Neuron (in vitro differentiated cells): ENCODE data around the gene JAKMIP2.

Experiments used
- H2AFZ ChIP-seq: one replicate; pipeline ENCODE4 v1.6.1; 2013; ENCODE audit warnings: low read depth, mild to moderate bottlenecking, inconsistent platforms, low read length, moderate library complexity
- H3K27me3 ChIP-seq: one replicate; pipeline ENCODE4 v1.6.1; 2013; ENCODE audit warnings: low read length; ENCODE audit not compliant: insufficient read depth
- H3K36me3 ChIP-seq: one replicate; pipeline ENCODE4 v1.6.1; 2013; ENCODE audit warnings: low read length; ENCODE audit not compliant: insufficient read depth
- H3K4me1 ChIP-seq: one replicate; pipeline ENCODE4 v1.6.1; 2013; ENCODE audit warnings: low read length; ENCODE audit not compliant: insufficient read depth
- H3K4me3 ChIP-seq: 2 replicates; pipeline ENCODE4 v1.5.1; 2013; ENCODE audit warnings: mild to moderate bottlenecking, low read length, moderate library complexity
- H3K9me3 ChIP-seq: one replicate; pipeline ENCODE4 v1.6.1; 2013; ENCODE audit warnings: low read length

The JAKMIP2 gene

DNA sequence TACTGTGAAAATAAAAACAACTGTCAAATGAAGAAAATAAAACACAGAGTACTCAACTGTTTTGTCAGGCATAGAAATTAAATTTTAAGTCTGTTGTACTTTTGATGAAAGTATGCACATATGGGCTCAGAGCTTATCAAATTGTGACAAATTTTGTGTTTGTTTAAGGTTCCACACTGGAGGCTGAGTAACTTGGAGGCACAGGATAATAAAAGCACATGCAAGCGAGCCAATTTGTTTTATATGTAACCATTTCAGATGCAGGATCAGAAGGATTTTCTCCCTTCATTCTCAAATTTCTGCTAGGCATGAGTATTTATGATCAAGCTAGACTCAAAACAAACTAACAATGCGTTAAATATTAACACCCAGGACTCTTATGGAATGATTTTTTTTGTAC is 87.8 kb downstream of the JAKMIP2 start:
- no peak overlapping the region for H3K4me3 ChIP-seq
- H3K27me3 ChIP-seq, result no peaks in the 10 kb centered on the region
- H3K9me3 ChIP-seq, result peaks cover 14% of the 10 kb centered on the region
- H3K4me1 ChIP-seq, result no peaks in the 10 kb centered on the region
- H3K36me3 ChIP-seq, result peaks cover 13% of the 10 kb centered on the region
- H2AFZ ChIP-seq, result no peak overlapping the region

- H2AFZ ChIP-seq, result no peak overlapping the region
- H3K36me3 ChIP-seq, result peaks cover 13% of the 10 kb centered on the region
- H3K4me1 ChIP-seq, result no peaks in the 10 kb centered on the region
- no peak overlapping the region for H3K4me3 ChIP-seq
- peaks cover 11% of the 10 kb centered on the region for H3K9me3 ChIP-seq
- H3K27me3 ChIP-seq, result no peaks in the 10 kb centered on the region
Measured at GRCh38 chr5:147693233-147693632, 89.3 kb downstream of the JAKMIP2 start.

- no peaks in the 10 kb centered on the region for H3K27me3 ChIP-seq
- no peak overlapping the region for H2AFZ ChIP-seq
- peaks cover 13% of the 10 kb centered on the region for H3K36me3 ChIP-seq
- no peaks in the 10 kb centered on the region for H3K9me3 ChIP-seq
- H3K4me3 ChIP-seq, result no peak overlapping the region
- H3K4me1 ChIP-seq, result peaks cover 5% of the 10 kb centered on the region
Measured at GRCh38 chr5:147691130-147691529, 91.4 kb downstream of the JAKMIP2 start.

GRCh38 chr5:147690595-147690994 is 91.9 kb downstream of the JAKMIP2 start:
- Histone ChIP-seq H3K36me3 (peaks cover 13% of the 10 kb centered on the region), H2AFZ (no peak overlapping the region), H3K4me1 (peaks cover 9% of the 10 kb centered on the region), H3K27me3 (no peaks in the 10 kb centered on the region), H3K4me3 (no peak overlapping the region), H3K9me3 (no peaks in the 10 kb centered on the region)

GRCh38 chr5:147689426-147689825 is 93.1 kb downstream of the JAKMIP2 start:
- peaks cover 11% of the 10 kb centered on the region for H3K36me3 ChIP-seq
- no peak overlapping the region for H3K4me3 ChIP-seq
- no peaks in the 10 kb centered on the region for H3K9me3 ChIP-seq

DNA sequence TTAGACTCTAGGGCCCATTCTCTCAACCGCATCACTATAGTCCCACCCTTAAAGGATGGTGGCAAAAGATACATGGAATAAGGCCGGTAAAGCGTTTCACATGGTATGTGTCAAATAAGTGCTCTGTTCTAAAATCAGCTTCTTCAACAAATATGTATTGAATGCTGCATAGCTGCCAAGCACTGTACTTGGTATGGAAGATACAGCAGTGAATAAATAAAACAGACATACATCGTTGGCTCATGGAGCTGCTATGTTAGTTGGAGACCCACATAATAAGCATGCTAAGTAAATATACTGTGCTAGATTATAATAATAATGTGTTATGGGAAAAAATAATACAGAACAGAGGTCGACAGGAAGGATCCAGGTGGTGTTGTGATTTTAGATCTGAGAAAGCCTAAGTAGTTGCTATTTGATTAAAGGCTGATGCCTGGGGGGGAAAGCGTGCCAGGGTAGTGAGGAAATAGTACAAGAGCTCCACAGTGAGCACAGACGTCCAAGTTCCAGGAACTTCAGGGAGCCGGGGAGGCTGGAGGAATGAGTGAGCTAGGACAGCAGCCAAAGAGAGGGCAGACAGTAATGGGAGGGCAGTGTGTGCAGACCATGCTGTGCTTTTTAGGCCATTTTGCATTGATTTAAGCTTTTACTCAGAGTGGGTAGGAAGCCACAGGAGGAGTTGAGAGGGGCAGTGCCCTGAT is 93.7 kb downstream of the JAKMIP2 start:
- peaks cover 8% of the 10 kb centered on the region for H3K36me3 ChIP-seq
- H2AFZ ChIP-seq, result no peak overlapping the region
- H3K9me3 ChIP-seq, result no peaks in the 10 kb centered on the region
- no peak overlapping the region for H3K4me3 ChIP-seq
- H3K27me3 ChIP-seq, result no peaks in the 10 kb centered on the region
- H3K4me1 ChIP-seq, result peaks cover 9% of the 10 kb centered on the region

More at GRCh38 chr5:147689426-147689825, 93.1 kb downstream of the JAKMIP2 start:
- Histone ChIP-seq H2AFZ (no peak overlapping the region), H3K27me3 (no peaks in the 10 kb centered on the region), H3K4me1 (peaks cover 9% of the 10 kb centered on the region)

- Histone ChIP-seq H3K9me3 (no peaks in the 10 kb centered on the region), H3K27me3 (no peaks in the 10 kb centered on the region), H2AFZ (no peak overlapping the region), H3K36me3 (peaks cover 7% of the 10 kb centered on the region), H3K4me3 (no peak overlapping the region), H3K4me1 (peaks cover 9% of the 10 kb centered on the region)
Measured at GRCh38 chr5:147687118-147687517, 95.4 kb downstream of the JAKMIP2 start.

DNA sequence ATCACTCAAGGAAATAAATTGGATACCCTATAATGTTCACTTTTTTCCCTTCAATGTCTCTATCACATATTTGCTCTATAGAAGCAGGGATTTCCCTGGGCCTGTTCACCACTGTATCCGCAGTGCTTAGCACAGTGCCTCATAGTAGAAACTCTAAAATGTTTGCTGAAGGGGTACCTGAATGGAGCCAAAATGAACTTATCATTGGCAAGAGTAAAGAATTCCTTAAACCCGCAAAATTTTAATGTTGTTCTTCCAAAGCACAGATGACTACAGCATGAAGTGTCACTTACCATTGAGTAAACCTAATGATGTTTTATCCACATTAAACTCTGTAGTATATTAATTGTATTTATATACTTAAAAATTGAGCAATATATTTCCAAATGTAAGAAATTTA is 96.1 kb downstream of the JAKMIP2 start:
- H3K9me3 ChIP-seq, result no peaks in the 10 kb centered on the region
- H3K27me3 ChIP-seq, result no peaks in the 10 kb centered on the region
- H3K36me3 ChIP-seq, result peaks cover under 1% of the 10 kb centered on the region
- peaks cover 9% of the 10 kb centered on the region for H3K4me1 ChIP-seq
- H3K4me3 ChIP-seq, result no peak overlapping the region
- no peak overlapping the region for H2AFZ ChIP-seq

DNA sequence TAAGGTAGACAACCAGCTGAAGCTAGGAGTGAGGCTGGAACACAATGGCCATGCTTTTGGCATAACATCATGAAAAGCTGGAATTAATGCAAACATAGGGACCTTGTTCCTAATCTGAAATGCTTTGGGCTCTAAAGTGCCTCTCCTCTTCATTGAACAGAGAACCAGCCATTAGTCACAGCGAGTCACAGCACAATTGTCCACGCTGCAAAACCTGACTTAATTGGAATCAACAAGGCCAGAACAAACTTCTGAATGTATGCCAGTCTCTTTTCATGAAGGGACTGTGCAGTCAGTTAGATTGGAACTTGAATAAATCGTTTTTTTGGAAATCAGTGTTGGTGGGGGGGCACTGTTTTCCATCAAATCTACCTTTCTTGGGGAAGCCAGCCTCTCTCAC is 96.5 kb downstream of the JAKMIP2 start:
- no peaks in the 10 kb centered on the region for H3K36me3 ChIP-seq
- H3K9me3 ChIP-seq, result no peaks in the 10 kb centered on the region
- no peak overlapping the region for H2AFZ ChIP-seq
- H3K4me3 ChIP-seq, result no peak overlapping the region
- no peaks in the 10 kb centered on the region for H3K27me3 ChIP-seq
- peaks cover 9% of the 10 kb centered on the region for H3K4me1 ChIP-seq

- Histone ChIP-seq H3K27me3 (no peaks in the 10 kb centered on the region), H3K36me3 (peaks cover 20% of the 10 kb centered on the region), H3K9me3 (no peaks in the 10 kb centered on the region), H2AFZ (no peak overlapping the region), H3K4me1 (peaks cover 6% of the 10 kb centered on the region), H3K4me3 (no peak overlapping the region)
Measured at GRCh38 chr5:147675168-147675567, 107.4 kb downstream of the JAKMIP2 start.

GRCh38 chr5:147674411-147674810 is 108.1 kb downstream of the JAKMIP2 start:
- H3K9me3 ChIP-seq, result no peaks in the 10 kb centered on the region
- H3K27me3 ChIP-seq, result no peaks in the 10 kb centered on the region
- no peak overlapping the region for H3K4me3 ChIP-seq
- H3K4me1 ChIP-seq, result no peaks in the 10 kb centered on the region
- H2AFZ ChIP-seq, result no peak overlapping the region
- H3K36me3 ChIP-seq, result peaks cover 27% of the 10 kb centered on the region

DNA sequence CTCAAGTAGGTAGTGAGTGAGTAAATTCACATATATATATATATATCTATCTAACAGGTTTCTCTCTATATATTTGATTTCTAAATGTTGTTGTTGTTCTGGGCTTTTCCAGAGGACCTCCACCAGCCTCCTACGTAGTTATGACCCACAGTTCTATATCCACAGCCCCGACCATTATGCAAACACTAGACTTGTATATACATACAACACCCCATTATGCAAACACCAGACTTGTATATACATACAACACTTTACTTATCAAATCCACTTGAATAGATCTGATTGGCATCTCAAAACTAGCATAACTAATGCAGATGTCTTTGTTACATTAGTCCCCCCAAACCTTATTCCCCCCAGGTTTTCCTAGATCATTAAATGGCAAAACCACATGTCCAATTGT is 108.7 kb downstream of the JAKMIP2 start:
- peaks cover 34% of the 10 kb centered on the region for H3K36me3 ChIP-seq
- no peak overlapping the region for H2AFZ ChIP-seq
- no peaks in the 10 kb centered on the region for H3K27me3 ChIP-seq
- no peaks in the 10 kb centered on the region for H3K9me3 ChIP-seq
- no peak overlapping the region for H3K4me3 ChIP-seq
- no peaks in the 10 kb centered on the region for H3K4me1 ChIP-seq

GRCh38 chr5:147673266-147673665 is 109.3 kb downstream of the JAKMIP2 start:
- no peak overlapping the region for H3K4me3 ChIP-seq
- H3K36me3 ChIP-seq, result peaks cover 39% of the 10 kb centered on the region
- no peak overlapping the region for H2AFZ ChIP-seq
- H3K9me3 ChIP-seq, result no peaks in the 10 kb centered on the region
- H3K4me1 ChIP-seq, result no peaks in the 10 kb centered on the region
- H3K27me3 ChIP-seq, result no peaks in the 10 kb centered on the region

DNA sequence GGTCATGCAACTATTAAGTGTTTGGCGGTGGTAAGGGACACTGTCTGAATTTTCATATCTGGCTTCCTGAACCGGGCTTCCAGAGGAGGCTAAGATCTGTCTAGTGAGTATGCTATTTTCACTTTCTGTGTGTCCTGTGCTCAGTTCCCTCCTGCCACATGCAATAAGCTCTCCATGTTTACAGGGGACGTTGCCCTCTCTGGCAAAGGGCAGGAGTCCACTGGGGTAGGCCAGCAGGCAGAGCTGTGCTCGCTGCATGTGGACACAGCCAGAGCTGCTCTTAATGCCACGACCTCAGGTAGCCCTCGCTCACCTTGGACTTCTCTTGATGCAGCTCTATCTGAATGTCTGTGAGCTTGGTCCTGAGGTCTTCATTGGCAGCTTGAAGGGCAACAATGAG is 111.2 kb downstream of the JAKMIP2 start:
- no peaks in the 10 kb centered on the region for H3K9me3 ChIP-seq
- no peak overlapping the region for H3K4me3 ChIP-seq
- no peak overlapping the region for H2AFZ ChIP-seq
- H3K27me3 ChIP-seq, result no peaks in the 10 kb centered on the region
- peaks cover 56% of the 10 kb centered on the region for H3K36me3 ChIP-seq
- no peaks in the 10 kb centered on the region for H3K4me1 ChIP-seq
